Liver (tissue), 9 donors: ENCODE measurements around the gene KMT2E. TPM values are rescaled to one million over a fixed set of nuclear protein-coding genes. Genes with fewer than 3 reads are reported as not detected.

Source experiments
- DNase-seq: peaks from one replicate; pipeline ENCODE4 v3.0.0-alpha.2; 2017; ENCODE audit warnings: low spot score
- H3K27ac ChIP-seq, 2 donors: one replicate each; pipeline ENCODE4 v1.7.0; 2013; ENCODE audit warnings: inconsistent platforms in 2 of 2, low read length in 2 of 2, control low read depth in 1 of 2, low read depth in 1 of 2, mild to moderate bottlenecking in 1 of 2
- H3K27me3 ChIP-seq, 4 donors: one replicate each; pipeline versions ENCODE4 v1.6.1 to v1.7.0; 2013; ENCODE audit warnings: low read length in 3 of 4, inconsistent platforms in 1 of 4, mild to moderate bottlenecking in 1 of 4, moderate library complexity in 1 of 4; ENCODE audit not compliant: control insufficient read depth in 4 of 4, insufficient read depth in 4 of 4
- H3K36me3 ChIP-seq, 4 donors: one replicate each; pipeline versions ENCODE4 v1.6.1 to v1.7.0; 2013; ENCODE audit warnings: low read length in 3 of 4, mild to moderate bottlenecking in 3 of 4, low read depth in 1 of 4, moderate library complexity in 1 of 4; ENCODE audit not compliant: control insufficient read depth in 4 of 4, insufficient read depth in 3 of 4
- H3K4me1 ChIP-seq, 4 donors: one replicate each; pipeline versions ENCODE4 v1.6.1 to v1.7.0; 2013; ENCODE audit warnings: low read length in 3 of 4, mild to moderate bottlenecking in 3 of 4, moderate library complexity in 1 of 4; ENCODE audit not compliant: control insufficient read depth in 4 of 4, insufficient read depth in 4 of 4
- H3K4me3 ChIP-seq, 3 donors: one replicate each; pipeline versions ENCODE4 v1.6.1 to v1.7.0; 2013; ENCODE audit warnings: low read length in 3 of 3, control low read depth in 1 of 3, low read depth in 1 of 3, mild to moderate bottlenecking in 1 of 3
- H3K9ac ChIP-seq, 2 donors: one replicate each; pipeline ENCODE4 v1.7.0; 2013; ENCODE audit warnings: low read length in 2 of 2, mild to moderate bottlenecking in 2 of 2, moderate library complexity in 2 of 2, control low read depth in 1 of 2, low read depth in 1 of 2
- H3K9me3 ChIP-seq, 4 donors: one replicate each; pipeline versions ENCODE4 v1.6.1 to v1.7.0; 2013; ENCODE audit warnings: low read length in 3 of 4; ENCODE audit not compliant: control insufficient read depth in 4 of 4
- ATF3 ChIP-seq: IDR thresholded peaks from 2 replicates; pipeline ENCODE4 v1.6.1; 2016; ENCODE audit warnings: antibody characterized with exemption
- FOXA1 ChIP-seq: IDR thresholded peaks from 2 replicates; pipeline ENCODE4 v1.6.1; 2016; ENCODE audit warnings: antibody characterized with exemption
- GABPA ChIP-seq, 2 donors: IDR thresholded peaks in 1 of 2; conservative IDR thresholded peaks in 1 of 2; 2 replicates each; pipeline ENCODE4 v1.6.1; 2016; ENCODE audit warnings: antibody characterized with exemption in 2 of 2, mild to moderate bottlenecking in 1 of 2, moderate library complexity in 1 of 2
- HNF4G ChIP-seq: IDR thresholded peaks from 2 replicates; pipeline ENCODE4 v1.6.1; 2016; ENCODE audit warnings: antibody characterized with exemption
- RAD21 ChIP-seq, 2 donors: IDR thresholded peaks; 2 replicates each; pipeline ENCODE4 v1.6.1; 2016; ENCODE audit warnings: antibody characterized with exemption in 2 of 2, mild to moderate bottlenecking in 2 of 2
- REST ChIP-seq: IDR thresholded peaks from 2 replicates; pipeline ENCODE4 v1.6.1; 2016; ENCODE audit warnings: antibody characterized with exemption, mild to moderate bottlenecking
- RXRA ChIP-seq, 2 donors: IDR thresholded peaks; 2 replicates each; pipeline ENCODE4 v1.6.1; 2017 to 2018; ENCODE audit warnings: antibody characterized with exemption in 2 of 2, mild to moderate bottlenecking in 1 of 2
- YY1 ChIP-seq: IDR thresholded peaks from 2 replicates; pipeline ENCODE4 v1.6.1; 2016; ENCODE audit warnings: antibody characterized with exemption, mild to moderate bottlenecking
- WGBS: extraction: QIAGEN DNeasy Blood & Tissue Kit; methylation state at CpG from one replicate; pipeline ENCODE4 v1.1.7; 2013; 5-methylcytosine and 5-hydroxymethylcytosine counted together
- polyA plus RNA-seq, 2 donors: library from polyadenylated mRNA; stranded (reverse) in 1 of 2; unstranded in 1 of 2; fragments of 200-250 nt in 1 of 2; fragments of >200 nt in 1 of 2; fragmentation: Nextera tagmentation in 1 of 2; extraction: Ambion mirVana in 1 of 2; gene quantifications; one replicate each; pipeline versions ENCODE4 v1.2.1 to v1.2.3, GENCODE V29; 2013 to 2015
- total RNA-seq, 2 donors: library from RNA; depleted of rRNA; stranded (reverse); fragments of >200 nt; gene quantifications; one replicate each; pipeline ENCODE4 v1.2.3, GENCODE V29; 2014
- TF ChIP-seq, protein P1 (sequence below): IDR thresholded peaks from 2 replicates; pipeline ENCODE4 v1.6.1; 2016; ENCODE audit warnings: antibody characterized with exemption
- donor health status: healthy.
- donor health status: healthy.
- donor health status: healthy.
- donor health status: healthy.
- donor health status: healthy.

KMT2E gene
- total and polyA plus RNA-seq, 4 donors: 7.1 to 55.6 (median 42.4) TPM

GRCh38 chr7:105161366-105161765 lies 147.4 kb downstream of the KMT2E start:
- TF ChIP-seq REST (no peak), FOXA1 (no peak), YY1 (no peak), RAD21 (IDR thresholded peaks at IDR 0.05) (no peak), ATF3 (no peak), HNF4G (no peak), GABPA (IDR thresholded peaks at IDR 0.05 in 1 of 2, conservative IDR thresholded peaks at IDR 0.05 in 1 of 2) (no peak), RXRA (IDR thresholded peaks at IDR 0.05) (no peak)
- TF ChIP-seq, protein P1, sequence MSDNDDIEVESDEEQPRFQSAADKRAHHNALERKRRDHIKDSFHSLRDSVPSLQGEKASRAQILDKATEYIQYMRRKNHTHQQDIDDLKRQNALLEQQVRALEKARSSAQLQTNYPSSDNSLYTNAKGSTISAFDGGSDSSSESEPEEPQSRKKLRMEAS: no peak
- Histone ChIP-seq H3K4me3 (no peak overlapping the region), H3K36me3 (peaks cover 0 to 11% (median 5%) of the 10 kb centered on the region in 4 donors), H3K27me3 (no peaks in the 10 kb centered on the region), H3K27ac (no peak overlapping the region), H3K4me1 (no peaks in the 10 kb centered on the region), H3K9ac (no peak overlapping the region), H3K9me3 (no peaks in the 10 kb centered on the region)
- WGBS: 91% methylated on average over 1 of the region's 1 CpG
- no peak for DNase-seq
